Esophagus muscularis mucosa (tissue), 4 donors: ENCODE measurements around the gene MYH11.

ENCODE experiments used
- EP300 ChIP-seq: sonication (generic); formaldehyde crosslinking; IDR thresholded peaks from one replicate; pipeline ENCODE4 v1.6.1; 2017; ENCODE audit warnings: antibody characterized with exemption
- POLR2A ChIP-seq: fragments of 450-650 bp; IDR thresholded peaks from one replicate; pipeline ENCODE4 v1.6.1; 2017; ENCODE audit warnings: antibody characterized with exemption, moderate library complexity, mild to moderate bottlenecking, low read depth
- POLR2AphosphoS5 ChIP-seq, 2 donors: sonication (generic); formaldehyde crosslinking; IDR thresholded peaks; one replicate each; pipeline ENCODE4 v1.6.1; 2017; ENCODE audit warnings: antibody characterized with exemption in 2 of 2
- TF ChIP-seq, protein P1 (sequence below), 3 experiments: fragments of 200-600 bp in 2 of 3; fragments of 450-650 bp in 1 of 3; sonication (generic) in 2 of 3; IDR thresholded peaks; one replicate each; pipeline ENCODE4 v1.5.1; 2017 to 2019; ENCODE audit warnings: antibody characterized with exemption in 3 of 3, mild to moderate bottlenecking in 2 of 3, moderate library complexity in 1 of 3

DNA sequence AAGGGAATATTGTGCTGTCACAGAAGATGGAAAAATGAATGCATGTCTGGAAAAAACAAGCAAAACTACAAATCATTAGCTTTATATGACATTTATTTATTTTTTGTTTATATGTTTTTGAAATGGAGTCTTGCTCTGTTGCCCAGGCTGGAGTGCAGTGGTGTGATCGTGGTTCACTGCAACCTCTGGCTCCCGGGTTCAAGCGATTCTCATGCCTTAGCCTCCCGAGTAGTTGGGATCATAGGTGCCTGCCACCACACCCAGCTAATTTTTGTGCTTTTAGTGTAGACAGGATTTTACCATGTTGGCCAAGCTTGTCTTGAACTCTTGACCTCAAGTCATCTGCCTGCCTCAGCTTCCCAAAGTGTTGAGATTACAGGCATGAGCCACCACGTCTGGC lies 198.3 kb downstream of the MYH11 start:
- TF ChIP-seq, protein P1, sequence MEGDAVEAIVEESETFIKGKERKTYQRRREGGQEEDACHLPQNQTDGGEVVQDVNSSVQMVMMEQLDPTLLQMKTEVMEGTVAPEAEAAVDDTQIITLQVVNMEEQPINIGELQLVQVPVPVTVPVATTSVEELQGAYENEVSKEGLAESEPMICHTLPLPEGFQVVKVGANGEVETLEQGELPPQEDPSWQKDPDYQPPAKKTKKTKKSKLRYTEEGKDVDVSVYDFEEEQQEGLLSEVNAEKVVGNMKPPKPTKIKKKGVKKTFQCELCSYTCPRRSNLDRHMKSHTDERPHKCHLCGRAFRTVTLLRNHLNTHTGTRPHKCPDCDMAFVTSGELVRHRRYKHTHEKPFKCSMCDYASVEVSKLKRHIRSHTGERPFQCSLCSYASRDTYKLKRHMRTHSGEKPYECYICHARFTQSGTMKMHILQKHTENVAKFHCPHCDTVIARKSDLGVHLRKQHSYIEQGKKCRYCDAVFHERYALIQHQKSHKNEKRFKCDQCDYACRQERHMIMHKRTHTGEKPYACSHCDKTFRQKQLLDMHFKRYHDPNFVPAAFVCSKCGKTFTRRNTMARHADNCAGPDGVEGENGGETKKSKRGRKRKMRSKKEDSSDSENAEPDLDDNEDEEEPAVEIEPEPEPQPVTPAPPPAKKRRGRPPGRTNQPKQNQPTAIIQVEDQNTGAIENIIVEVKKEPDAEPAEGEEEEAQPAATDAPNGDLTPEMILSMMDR (IDR thresholded peaks at IDR 0.05) = no peak
- TF ChIP-seq POLR2A (no peak), POLR2AphosphoS5 (IDR thresholded peaks at IDR 0.05) (no peak), EP300 (no peak)
